WTC11 (cell line): Measurements from ENCODE around the gene RAB1A. TPM values are rescaled to one million over a fixed set of nuclear protein-coding genes. Genes with fewer than 3 reads are reported as not detected.

Source experiments
- ATAC-seq: fragments of 200-7000 bp; cut with Tn5 transposase; 2 replicates; pipeline ENCODE4 v1.10.0; 2021; ENCODE audit warnings: mild to moderate bottlenecking, moderate library complexity
- CTCF ChIA-PET: fragments of 300-600 bp; sonication (Branson Sonifier 250); formaldehyde crosslinking; loops from one replicate; lab custom pipeline; 2021; ENCODE audit warnings: antibody characterized with exemption; lab: Charles Lee
- POLR2A ChIA-PET: fragments of 350-600 bp; sonication (Branson Sonifier 250); formaldehyde crosslinking; loops from one replicate; lab custom pipeline; 2021; ENCODE audit warnings: antibody characterized with exemption; lab: Charles Lee
- DNase-seq: peaks from one replicate; pipeline ENCODE4 v3.0.0; 2021; ENCODE audit warnings: low spot score
- H3K27ac Mint-ChIP-seq: 2 replicates; pipeline ENCODE4 v1.8.0; 2021; ENCODE audit warnings: mixed read lengths
- H3K27me3 Mint-ChIP-seq: 2 replicates; pipeline ENCODE4 v1.8.0; 2021; ENCODE audit warnings: low read depth, mild to moderate bottlenecking, moderate library complexity, mixed read lengths
- H3K36me3 Mint-ChIP-seq: 2 replicates; pipeline ENCODE4 v1.8.0; 2021; ENCODE audit warnings: mixed read lengths
- H3K4me1 Mint-ChIP-seq: 2 replicates; pipeline ENCODE4 v1.8.0; 2022; ENCODE audit warnings: mixed read lengths
- H3K4me3 Mint-ChIP-seq: 2 replicates; pipeline ENCODE4 v1.8.0; 2021; ENCODE audit warnings: mild to moderate bottlenecking, moderate library complexity, mixed read lengths
- H3K9me3 Mint-ChIP-seq: 2 replicates; pipeline ENCODE4 v1.8.0; 2021; ENCODE audit warnings: mixed read lengths
- FOXK1 ChIP-seq: sonication (generic); formaldehyde crosslinking; IDR thresholded peaks from 2 replicates; pipeline ENCODE4 v1.8.0; 2022; ENCODE audit warnings: mild to moderate bottlenecking, moderate library complexity, missing genetic modification reagents
- NR1H2 ChIP-seq: sonication (generic); formaldehyde crosslinking; IDR thresholded peaks from 2 replicates; pipeline ENCODE4 v1.9.0; 2021; ENCODE audit warnings: mild to moderate bottlenecking, moderate library complexity, missing genetic modification reagents
- RORB ChIP-seq: fragments of 250-450 bp; sonication (Bioruptor Pico); IDR thresholded peaks from 2 replicates; pipeline ENCODE4 v1.9.0; 2021; ENCODE audit warnings: mild to moderate bottlenecking
- total RNA-seq: library from RNA; stranded (reverse); gene quantifications from 3 replicates; pipeline ENCODE4 v1.2.3, GENCODE V29; 2021
- TF ChIP-seq, protein P1 (sequence below): fragments of 200-600 bp; IDR thresholded peaks from 2 replicates; pipeline ENCODE4 v1.8.0; 2022; ENCODE audit warnings: antibody characterized with exemption
- TF ChIP-seq, protein P2 (sequence below): sonication (generic); formaldehyde crosslinking; IDR thresholded peaks from 2 replicates; pipeline ENCODE4 v1.8.0; 2023; ENCODE audit warnings: mild to moderate bottlenecking, missing genetic modification reagents

The RAB1A gene
- total RNA-seq, 1 experiment from 2014 or later, result 114 TPM

DNA sequence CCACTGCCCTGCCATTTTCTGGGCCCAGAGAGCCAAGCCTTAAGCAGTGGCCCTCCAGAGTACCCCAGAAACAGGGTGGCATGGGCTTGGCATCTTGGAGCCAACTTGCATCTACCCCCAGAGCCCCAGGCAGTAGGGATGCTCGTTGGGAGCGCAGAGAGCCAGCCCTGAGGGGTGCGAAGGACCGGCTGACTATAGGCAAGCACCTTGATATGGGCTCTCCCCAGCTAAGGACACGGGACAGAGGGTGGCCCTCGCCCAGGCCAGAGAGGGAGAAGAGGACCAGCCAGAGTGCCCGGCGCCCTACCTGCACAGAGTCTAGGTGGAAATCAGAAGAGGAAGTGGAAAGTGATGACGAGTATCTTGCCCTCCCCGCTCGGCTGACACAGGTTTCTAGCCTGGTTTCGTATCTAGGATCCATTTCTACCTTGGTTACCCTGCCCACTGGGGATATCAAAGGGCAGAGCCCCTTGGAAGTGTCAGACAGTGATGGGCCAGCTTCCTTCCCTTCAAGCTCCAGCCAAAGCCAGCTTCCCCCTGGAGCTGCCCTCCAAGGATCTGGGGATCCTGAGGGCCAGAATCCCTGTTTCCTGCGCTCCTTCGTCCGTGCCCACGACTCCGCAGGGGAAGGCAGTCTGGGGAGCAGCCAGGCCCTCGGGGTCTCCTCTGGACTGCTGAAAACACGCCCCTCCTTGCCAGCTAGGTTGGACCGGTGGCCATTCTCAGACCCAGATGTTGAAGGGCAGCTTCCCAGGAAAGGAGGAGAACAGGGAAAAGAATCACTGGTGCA lies 57.5 kb downstream of the RAB1A start (continued):
- TF ChIP-seq, protein P1, sequence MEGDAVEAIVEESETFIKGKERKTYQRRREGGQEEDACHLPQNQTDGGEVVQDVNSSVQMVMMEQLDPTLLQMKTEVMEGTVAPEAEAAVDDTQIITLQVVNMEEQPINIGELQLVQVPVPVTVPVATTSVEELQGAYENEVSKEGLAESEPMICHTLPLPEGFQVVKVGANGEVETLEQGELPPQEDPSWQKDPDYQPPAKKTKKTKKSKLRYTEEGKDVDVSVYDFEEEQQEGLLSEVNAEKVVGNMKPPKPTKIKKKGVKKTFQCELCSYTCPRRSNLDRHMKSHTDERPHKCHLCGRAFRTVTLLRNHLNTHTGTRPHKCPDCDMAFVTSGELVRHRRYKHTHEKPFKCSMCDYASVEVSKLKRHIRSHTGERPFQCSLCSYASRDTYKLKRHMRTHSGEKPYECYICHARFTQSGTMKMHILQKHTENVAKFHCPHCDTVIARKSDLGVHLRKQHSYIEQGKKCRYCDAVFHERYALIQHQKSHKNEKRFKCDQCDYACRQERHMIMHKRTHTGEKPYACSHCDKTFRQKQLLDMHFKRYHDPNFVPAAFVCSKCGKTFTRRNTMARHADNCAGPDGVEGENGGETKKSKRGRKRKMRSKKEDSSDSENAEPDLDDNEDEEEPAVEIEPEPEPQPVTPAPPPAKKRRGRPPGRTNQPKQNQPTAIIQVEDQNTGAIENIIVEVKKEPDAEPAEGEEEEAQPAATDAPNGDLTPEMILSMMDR, result no peak

DNA sequence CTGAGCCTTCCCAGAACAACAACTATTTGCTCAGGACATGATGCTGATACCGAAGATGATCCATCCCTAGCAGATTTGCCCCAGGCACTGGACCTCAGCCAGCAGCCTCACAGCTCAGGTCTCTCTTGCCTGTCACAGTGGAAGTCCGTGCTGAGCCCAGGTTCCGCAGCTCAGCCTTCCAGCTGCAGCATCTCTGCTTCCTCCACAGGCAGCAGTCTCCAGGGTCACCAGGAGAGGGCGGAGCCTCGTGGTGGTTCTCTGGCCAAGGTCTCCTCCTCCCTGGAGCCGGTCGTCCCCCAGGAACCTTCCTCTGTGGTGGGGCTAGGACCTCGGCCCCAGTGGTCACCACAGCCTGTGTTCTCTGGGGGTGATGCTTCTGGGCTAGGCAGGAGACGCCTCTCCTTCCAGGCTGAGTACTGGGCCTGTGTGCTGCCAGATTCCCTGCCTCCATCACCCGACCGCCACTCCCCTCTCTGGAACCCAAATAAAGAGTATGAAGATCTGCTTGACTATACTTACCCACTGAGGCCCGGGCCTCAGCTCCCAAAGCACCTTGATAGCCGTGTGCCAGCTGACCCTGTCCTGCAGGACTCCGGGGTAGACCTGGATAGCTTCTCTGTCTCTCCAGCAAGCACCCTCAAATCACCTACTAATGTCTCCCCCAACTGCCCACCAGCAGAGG lies 58.3 kb downstream of the RAB1A start:
- ChIA-PET CTCF (interaction anchor here (0.5 to 4.6 kb wide), 16 partner anchors 8 to 439 kb away, joined by 3 to 19 read pairs (median 4); partner anchors contain the start of genes ACTR2, CEP68 and RAB1A), POLR2A (no interaction called here)
- ATAC-seq (peak; percentile 55), DNase-seq (peak; percentile 59)
- Mint-ChIP-seq H3K4me1 (peaks cover 20% of the 10 kb centered on the region), H3K27ac (peak overlapping the region; percentile 61; the same call in 1 of the 2 replicates), H3K27me3 (no peaks in the 10 kb centered on the region), H3K9me3 (no peaks in the 10 kb centered on the region), H3K4me3 (no peak overlapping the region), H3K36me3 (peaks cover 34% of the 10 kb centered on the region)
- TF ChIP-seq, protein P1, result 0 out of 2 replicates have a peak, but pooled peaks have one; percentile 21
- TF ChIP-seq, protein P2, sequence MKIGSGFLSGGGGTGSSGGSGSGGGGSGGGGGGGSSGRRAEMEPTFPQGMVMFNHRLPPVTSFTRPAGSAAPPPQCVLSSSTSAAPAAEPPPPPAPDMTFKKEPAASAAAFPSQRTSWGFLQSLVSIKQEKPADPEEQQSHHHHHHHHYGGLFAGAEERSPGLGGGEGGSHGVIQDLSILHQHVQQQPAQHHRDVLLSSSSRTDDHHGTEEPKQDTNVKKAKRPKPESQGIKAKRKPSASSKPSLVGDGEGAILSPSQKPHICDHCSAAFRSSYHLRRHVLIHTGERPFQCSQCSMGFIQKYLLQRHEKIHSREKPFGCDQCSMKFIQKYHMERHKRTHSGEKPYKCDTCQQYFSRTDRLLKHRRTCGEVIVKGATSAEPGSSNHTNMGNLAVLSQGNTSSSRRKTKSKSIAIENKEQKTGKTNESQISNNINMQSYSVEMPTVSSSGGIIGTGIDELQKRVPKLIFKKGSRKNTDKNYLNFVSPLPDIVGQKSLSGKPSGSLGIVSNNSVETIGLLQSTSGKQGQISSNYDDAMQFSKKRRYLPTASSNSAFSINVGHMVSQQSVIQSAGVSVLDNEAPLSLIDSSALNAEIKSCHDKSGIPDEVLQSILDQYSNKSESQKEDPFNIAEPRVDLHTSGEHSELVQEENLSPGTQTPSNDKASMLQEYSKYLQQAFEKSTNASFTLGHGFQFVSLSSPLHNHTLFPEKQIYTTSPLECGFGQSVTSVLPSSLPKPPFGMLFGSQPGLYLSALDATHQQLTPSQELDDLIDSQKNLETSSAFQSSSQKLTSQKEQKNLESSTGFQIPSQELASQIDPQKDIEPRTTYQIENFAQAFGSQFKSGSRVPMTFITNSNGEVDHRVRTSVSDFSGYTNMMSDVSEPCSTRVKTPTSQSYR (CRISPR knock-in tag), result no peak

DNA sequence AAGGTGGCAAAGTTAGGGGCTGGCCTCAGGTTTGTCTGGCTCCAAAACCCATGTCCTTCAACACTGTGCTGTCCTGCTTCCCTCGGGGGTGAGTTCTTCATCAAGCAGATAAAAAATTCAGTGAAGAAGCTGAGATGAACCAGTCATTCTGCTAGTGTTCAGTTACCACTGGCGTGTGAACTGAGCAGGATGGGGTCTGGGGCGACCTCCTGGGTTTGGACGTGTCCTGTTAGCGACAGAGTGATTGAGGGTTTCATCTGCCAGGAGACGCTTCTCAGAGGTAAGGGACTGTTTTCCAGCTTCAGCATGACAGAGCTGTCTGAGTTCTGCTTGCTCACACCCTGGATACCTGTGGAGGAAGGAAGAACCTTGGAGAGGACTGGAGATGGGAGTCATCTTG lies 59.0 kb downstream of the RAB1A start:
- no peak for DNase-seq
- H3K4me1 Mint-ChIP-seq, result peaks cover 13% of the 10 kb centered on the region
- TF ChIP-seq RORB (CRISPR knock-in tag) (no peak), NR1H2 (CRISPR knock-in tag) (no peak), FOXK1 (CRISPR knock-in tag) (no peak)
- TF ChIP-seq, protein P2 (CRISPR knock-in tag), result no peak
- TF ChIP-seq, all 79 proteins: peak for 0
- CTCF ChIA-PET, result interaction anchor here (0.6 to 4.6 kb wide), 15 partner anchors 9 to 157 kb away, joined by 3 to 19 read pairs (median 4); partner anchors contain the start of genes ACTR2, CEP68 and RAB1A
- peaks cover 34% of the 10 kb centered on the region for H3K36me3 Mint-ChIP-seq
- ATAC-seq, result no peak
- POLR2A ChIA-PET, result no interaction called here
- H3K4me3 Mint-ChIP-seq, result no peak overlapping the region
- no peak overlapping the region; the same call in 1 of the 2 replicates for H3K27ac Mint-ChIP-seq
- no peaks in the 10 kb centered on the region for H3K27me3 Mint-ChIP-seq
- H3K9me3 Mint-ChIP-seq, result no peaks in the 10 kb centered on the region
